Loucy (cell line): ENCODE results near the gene PKM.

Experiments used
- H2AFZ ChIP-seq: fragments of 200-600 bp; sonication (generic); 2 replicates; pipeline ENCODE4 v1.6.0; 2016; ENCODE audit warnings: antibody characterized with exemption, mild to moderate bottlenecking, low read length, moderate library complexity
- H3F3A ChIP-seq: fragments of 200-600 bp; 2 replicates; pipeline ENCODE4 v1.6.0; 2016; ENCODE audit warnings: antibody characterized with exemption, low read depth, mild to moderate bottlenecking
- H3K27me3 ChIP-seq: fragments of 200-600 bp; sonication (generic); 2 replicates; pipeline ENCODE4 v1.6.1; 2014; ENCODE audit warnings: low read length, mild to moderate bottlenecking; ENCODE audit not compliant: insufficient read depth, poor library complexity, severe bottlenecking
- H3K36me3 ChIP-seq: fragments of 200-600 bp; sonication (generic); 2 replicates; pipeline ENCODE4 v1.6.1; 2016; ENCODE audit warnings: low read length; ENCODE audit not compliant: insufficient read depth
- H3K4me1 ChIP-seq: fragments of 200-600 bp; sonication (generic); 2 replicates; pipeline ENCODE4 v1.5.1; 2014; ENCODE audit warnings: low read length, mild to moderate bottlenecking; ENCODE audit not compliant: insufficient read depth, poor library complexity, severe bottlenecking
- H3K4me2 ChIP-seq: fragments of 200-600 bp; sonication (generic); 2 replicates; pipeline ENCODE4 v1.6.0; 2014; ENCODE audit warnings: antibody characterized with exemption, low read length, low read depth, mild to moderate bottlenecking; ENCODE audit not compliant: poor library complexity, severe bottlenecking
- H3K4me3 ChIP-seq: fragments of 200-600 bp; sonication (generic); 2 replicates; pipeline ENCODE4 v1.5.1; 2014; ENCODE audit warnings: low read length, mild to moderate bottlenecking, mixed read lengths; ENCODE audit not compliant: poor library complexity, severe bottlenecking
- H3K79me2 ChIP-seq: fragments of 200-600 bp; sonication (generic); 2 replicates; pipeline ENCODE4 v1.6.1; 2014; ENCODE audit warnings: low read length; ENCODE audit not compliant: insufficient read depth
- H3K9ac ChIP-seq: fragments of 200-600 bp; sonication (generic); 2 replicates; pipeline ENCODE4 v1.6.0; 2014; ENCODE audit warnings: mild to moderate bottlenecking, low read depth, low read length, moderate library complexity; ENCODE audit not compliant: poor library complexity, severe bottlenecking
- H3K9me2 ChIP-seq: fragments of 200-600 bp; sonication (generic); replicated peaks from 2 replicates; pipeline ENCODE4 v1.6.1; 2016; ENCODE audit warnings: low read depth, low read length, mixed read lengths
- H3K9me3 ChIP-seq: fragments of 200-600 bp; sonication (generic); 2 replicates; pipeline ENCODE4 v1.6.1; 2014; ENCODE audit warnings: mild to moderate bottlenecking, antibody characterized with exemption, low read length, low read depth; ENCODE audit not compliant: insufficient read depth
- H4K20me1 ChIP-seq: fragments of 200-600 bp; sonication (generic); 2 replicates; pipeline ENCODE4 v1.6.0; 2014; ENCODE audit warnings: antibody characterized with exemption, low read length, mild to moderate bottlenecking; ENCODE audit not compliant: insufficient read depth, poor library complexity, severe bottlenecking
- CTCF ChIP-seq: fragments of 200-600 bp; sonication (generic); conservative IDR thresholded peaks from 2 replicates; pipeline ENCODE4 v1.5.1; 2014; ENCODE audit warnings: mild to moderate bottlenecking, antibody characterized with exemption, low read length
- EZH2phosphoT487 ChIP-seq: fragments of 200-600 bp; IDR thresholded peaks from 2 replicates; pipeline ENCODE4 v1.6.1; 2018; ENCODE audit warnings: antibody characterized with exemption, mild to moderate bottlenecking, moderate library complexity, borderline replicate concordance

The PKM gene

GRCh38 chr15:72237029-72237852, 6.3 kb upstream of the PKM start:
- Histone ChIP-seq H3K9ac (peak overlapping the region; percentile 60), H4K20me1 (peaks cover 3% of the 10 kb centered on the region), H3F3A (peaks cover 1% of the 10 kb centered on the region; the same call in 1 of the 2 replicates), H3K27me3 (no peaks in the 10 kb centered on the region), H3K4me1 (peaks cover 27% of the 10 kb centered on the region), H3K4me2 (peak overlapping the region; percentile 81), H3K9me3 (no peaks in the 10 kb centered on the region), H2AFZ (no peak overlapping the region), H3K79me2 (0 out of 2 replicates have a peak, but pooled peaks cover 4% of the 10 kb centered on the region), H3K4me3 (peak overlapping the region; percentile 63), H3K36me3 (peaks cover 14% of the 10 kb centered on the region; the same call in 1 of the 2 replicates), H3K9me2 (no peaks in the 10 kb centered on the region)
- TF ChIP-seq CTCF (no peak), EZH2phosphoT487 (no peak)

GRCh38 chr15:72236381-72237003, 5.5 kb upstream of the PKM start:
- Histone ChIP-seq H3K9ac (peak overlapping the region; percentile 60), H3K4me1 (peaks cover 34% of the 10 kb centered on the region)

GRCh38 chr15:72235298-72235697, 4.3 kb upstream of the PKM start:
- TF ChIP-seq CTCF (no peak), EZH2phosphoT487 (no peak)
- Histone ChIP-seq H3K36me3 (no peaks in the 10 kb centered on the region; the same call in 1 of the 2 replicates), H3K4me3 (no peak overlapping the region), H3K4me2 (no peak overlapping the region), H2AFZ (no peak overlapping the region), H4K20me1 (peaks cover 10% of the 10 kb centered on the region), H3K4me1 (peaks cover 34% of the 10 kb centered on the region), H3K27me3 (peaks cover 4% of the 10 kb centered on the region), H3K9me2 (no peaks in the 10 kb centered on the region), H3K79me2 (peaks cover 18% of the 10 kb centered on the region), H3K9me3 (no peaks in the 10 kb centered on the region), H3K9ac (no peak overlapping the region), H3F3A (peaks cover 9% of the 10 kb centered on the region)

More at GRCh38 chr15:72236381-72237003, 5.5 kb upstream of the PKM start:
- H3F3A ChIP-seq: peaks cover 9% of the 10 kb centered on the region
- peaks cover 10% of the 10 kb centered on the region; the same call in 1 of the 2 replicates for H3K79me2 ChIP-seq
- H3K4me2 ChIP-seq: peak overlapping the region; percentile 81
- H3K27me3 ChIP-seq: no peaks in the 10 kb centered on the region
- TF ChIP-seq CTCF: no peak
- peak overlapping the region; percentile 63 for H3K4me3 ChIP-seq
- peaks cover 9% of the 10 kb centered on the region for H4K20me1 ChIP-seq
- no peaks in the 10 kb centered on the region for H3K9me3 ChIP-seq
- no peak overlapping the region for H2AFZ ChIP-seq
- H3K9me2 ChIP-seq: no peaks in the 10 kb centered on the region
- H3K36me3 ChIP-seq: peaks cover 7% of the 10 kb centered on the region; the same call in 1 of the 2 replicates
